Neural cell (in vitro differentiated cells): ENCODE data around the gene TMCO4. TPM values are rescaled to one million over a fixed set of nuclear protein-coding genes. Genes with fewer than 3 reads are reported as not detected.

Source experiments
- H2AFZ ChIP-seq: fragments of 200-600, 300-800 bp; sonication (generic), shearing (Covaris generic); 2 replicates; pipeline ENCODE4 v1.6.0; 2014; ENCODE audit warnings: low read depth, mild to moderate bottlenecking, antibody characterized with exemption, low read length, moderate library complexity
- H3F3A ChIP-seq: fragments of 200-600 bp; shearing (Covaris generic); 2 replicates; pipeline ENCODE4 v1.6.1; 2016; ENCODE audit warnings: mild to moderate bottlenecking, moderate library complexity, mixed read lengths, antibody characterized with exemption, low read length; ENCODE audit not compliant: insufficient read depth, poor library complexity, severe bottlenecking
- H3K27ac ChIP-seq: fragments of 200-600, 300-800 bp; sonication (generic), shearing (Covaris generic); 2 replicates; pipeline ENCODE4 v1.5.1; 2014; ENCODE audit warnings: mild to moderate bottlenecking, low read length, moderate library complexity
- H3K27me3 ChIP-seq: fragments of 300-800, 200-600 bp; sonication (generic), shearing (Covaris generic); 2 replicates; pipeline ENCODE4 v1.6.0; 2014; ENCODE audit warnings: mild to moderate bottlenecking, low read depth, low read length, moderate library complexity; ENCODE audit not compliant: insufficient read depth
- H3K36me3 ChIP-seq: fragments of 300-800, 200-600 bp; sonication (generic), shearing (Covaris generic); 2 replicates; pipeline ENCODE4 v1.5.1; 2014; ENCODE audit warnings: mild to moderate bottlenecking, antibody characterized with exemption, low read length, moderate library complexity; ENCODE audit not compliant: insufficient read depth
- H3K4me2 ChIP-seq: fragments of 300-800, 200-600 bp; sonication (generic), shearing (Covaris generic); 2 replicates; pipeline ENCODE4 v1.6.0; 2014; ENCODE audit warnings: mild to moderate bottlenecking, low read length
- H3K4me3 ChIP-seq: fragments of 300-800, 200-600 bp; sonication (generic), shearing (Covaris generic); 2 replicates; pipeline ENCODE4 v1.5.1; 2014; ENCODE audit warnings: mild to moderate bottlenecking, low read length, moderate library complexity
- H3K79me2 ChIP-seq: fragments of 200-600 bp; shearing (Covaris generic); replicated peaks from 2 replicates; pipeline ENCODE4 v1.6.0; 2014; ENCODE audit warnings: mild to moderate bottlenecking, low read length, moderate library complexity; ENCODE audit not compliant: insufficient read depth
- H3K9ac ChIP-seq: fragments of 300-800, 200-600 bp; sonication (generic), shearing (Covaris generic); 2 replicates; pipeline ENCODE4 v1.6.1; 2016; ENCODE audit warnings: mild to moderate bottlenecking, low read length, mixed read lengths
- H3K9me2 ChIP-seq: fragments of 200-600 bp; shearing (Covaris generic); 2 replicates; pipeline ENCODE4 v1.6.1; 2016; ENCODE audit warnings: mild to moderate bottlenecking, low read length, mixed read lengths; ENCODE audit not compliant: insufficient read depth
- H3K9me3 ChIP-seq: fragments of 200-600, 300-800 bp; sonication (generic), shearing (Covaris generic); 2 replicates; pipeline ENCODE4 v1.6.1; 2016; ENCODE audit warnings: mild to moderate bottlenecking, mixed run types, low read length, moderate library complexity, mixed read lengths
- H4K20me1 ChIP-seq: fragments of 200-600 bp; shearing (Covaris generic); 2 replicates; pipeline ENCODE4 v1.6.1; 2016; ENCODE audit warnings: mild to moderate bottlenecking, mixed run types; ENCODE audit not compliant: insufficient read depth
- CTCF ChIP-seq: fragments of 450-650 bp; IDR thresholded peaks from 2 replicates; pipeline ENCODE4 v1.5.1; 2014; ENCODE audit warnings: antibody characterized with exemption, mild to moderate bottlenecking, moderate library complexity; ENCODE audit not compliant: poor library complexity, severe bottlenecking
- EP300 ChIP-seq: fragments of 450-650 bp; conservative IDR thresholded peaks from 2 replicates; pipeline ENCODE4 v1.6.1; 2014; ENCODE audit warnings: antibody characterized with exemption, mild to moderate bottlenecking, moderate library complexity; ENCODE audit not compliant: poor library complexity, severe bottlenecking
- EZH2 ChIP-seq: fragments of 200-600, 300-800 bp; shearing (Covaris generic), sonication (generic); IDR thresholded peaks from 2 replicates; pipeline ENCODE4 v1.6.1; 2014; ENCODE audit warnings: antibody characterized with exemption, low read length, borderline replicate concordance, mild to moderate bottlenecking; ENCODE audit not compliant: insufficient read depth, poor library complexity, severe bottlenecking
- MXI1 ChIP-seq: fragments of 450-650 bp; conservative IDR thresholded peaks from 2 replicates; pipeline ENCODE4 v1.6.1; 2014; ENCODE audit warnings: antibody characterized with exemption, mild to moderate bottlenecking; ENCODE audit not compliant: poor library complexity, severe bottlenecking
- POLR2AphosphoS5 ChIP-seq: IDR thresholded peaks from 2 replicates; pipeline ENCODE4 v1.6.1; 2012
- RAD21 ChIP-seq: fragments of 450-650 bp; conservative IDR thresholded peaks from 2 replicates; pipeline ENCODE4 v1.6.1; 2014; ENCODE audit warnings: antibody characterized with exemption, mild to moderate bottlenecking, moderate library complexity
- REST ChIP-seq: IDR thresholded peaks from 2 replicates; pipeline ENCODE4 v1.6.1; 2012; ENCODE audit warnings: borderline replicate concordance
- SMC3 ChIP-seq: fragments of 450-650 bp; conservative IDR thresholded peaks from 2 replicates; pipeline ENCODE4 v1.6.1; 2014; ENCODE audit warnings: antibody characterized with exemption, mild to moderate bottlenecking, moderate library complexity; ENCODE audit not compliant: poor library complexity
- TAF1 ChIP-seq: IDR thresholded peaks from 2 replicates; pipeline ENCODE4 v1.6.1; 2012; ENCODE audit warnings: low read depth
- polyA plus RNA-seq: library from polyadenylated mRNA; depleted of rRNA; stranded (reverse); fragments of >200 nt; gene quantifications from 2 replicates; pipeline ENCODE4 v1.2.3, GENCODE V29; 2014

Gene TMCO4
- polyA plus RNA-seq, 1 donor from 2014 or later, result not detected

- Histone ChIP-seq H3K79me2 (no peaks in the 10 kb centered on the region), H3K27me3 (no peaks in the 10 kb centered on the region), H3K36me3 (no peaks in the 10 kb centered on the region), H3K4me2 (no peak overlapping the region), H4K20me1 (no peaks in the 10 kb centered on the region), H3K9me2 (no peaks in the 10 kb centered on the region), H2AFZ (no peak overlapping the region), H3K9ac (no peak overlapping the region), H3K4me3 (no peak overlapping the region), H3K27ac (no peak overlapping the region), H3K9me3 (no peaks in the 10 kb centered on the region), H3F3A (no peaks in the 10 kb centered on the region)
- TF ChIP-seq RAD21 (no peak), EZH2 (no peak), REST (no peak), EP300 (no peak), CTCF (no peak), SMC3 (no peak), TAF1 (no peak), MXI1 (no peak), POLR2AphosphoS5 (no peak)
Measured at GRCh38 chr1:19750101-19750881, 49.4 kb downstream of the TMCO4 start.

- Histone ChIP-seq H2AFZ (no peak overlapping the region), H3F3A (no peaks in the 10 kb centered on the region)
Measured at GRCh38 chr1:19749685-19750084, 50.0 kb downstream of the TMCO4 start.

More at GRCh38 chr1:19749685-19750084, 50.0 kb downstream of the TMCO4 start:
- H3K79me2 ChIP-seq, result no peaks in the 10 kb centered on the region
- H3K4me2 ChIP-seq, result no peak overlapping the region
- H3K9me2 ChIP-seq, result no peaks in the 10 kb centered on the region
- no peak overlapping the region for H3K9ac ChIP-seq
- TF ChIP-seq REST (no peak), EZH2 (no peak), MXI1 (no peak), EP300 (no peak), TAF1 (no peak), CTCF (no peak)
- H4K20me1 ChIP-seq, result no peaks in the 10 kb centered on the region
- no peak overlapping the region for H3K27ac ChIP-seq
- H3K4me3 ChIP-seq, result no peak overlapping the region
- H3K36me3 ChIP-seq, result no peaks in the 10 kb centered on the region
- no peaks in the 10 kb centered on the region for H3K9me3 ChIP-seq
- H3K27me3 ChIP-seq, result no peaks in the 10 kb centered on the region
